Epithelial cell of esophagus (primary cell): ENCODE results near the gene FCN1.

Experiments used
- DNase-seq: peaks from one replicate; pipeline ENCODE4 v3.0.0; 2010; ENCODE audit warnings: low read depth
- H3K4me3 ChIP-seq: 2 replicates; pipeline ENCODE4 v1.5.1; 2011; ENCODE audit warnings: mild to moderate bottlenecking, low read length, control low read depth
- TF ChIP-seq, protein P1 (sequence below): IDR thresholded peaks from 2 replicates; pipeline ENCODE4 v1.5.1; 2011; ENCODE audit warnings: low read depth, mild to moderate bottlenecking, low read length, control low read depth, inconsistent platforms; ENCODE audit not compliant: insufficient read depth; ENCODE audit errors: missing control alignments

FCN1 gene

DNA sequence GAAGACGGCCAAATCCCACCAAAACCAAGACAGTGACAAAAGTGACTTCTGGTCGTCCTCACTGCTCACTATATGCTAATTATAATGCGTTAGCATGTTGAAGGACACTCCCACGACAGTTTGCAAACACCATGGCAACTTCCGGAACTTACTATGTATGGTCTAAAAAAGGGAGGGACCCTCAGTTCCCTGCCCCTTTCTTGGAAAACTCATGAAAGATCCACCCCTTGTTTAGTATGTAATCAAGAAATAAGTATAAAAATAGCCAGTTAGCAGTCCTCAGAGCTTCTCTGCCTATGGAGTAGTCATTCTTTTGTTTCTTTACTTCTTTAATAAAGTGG lies 27.6 kb downstream of the FCN1 start:
- no peak for DNase-seq
- no peak overlapping the region for H3K4me3 ChIP-seq
- TF ChIP-seq, protein P1, sequence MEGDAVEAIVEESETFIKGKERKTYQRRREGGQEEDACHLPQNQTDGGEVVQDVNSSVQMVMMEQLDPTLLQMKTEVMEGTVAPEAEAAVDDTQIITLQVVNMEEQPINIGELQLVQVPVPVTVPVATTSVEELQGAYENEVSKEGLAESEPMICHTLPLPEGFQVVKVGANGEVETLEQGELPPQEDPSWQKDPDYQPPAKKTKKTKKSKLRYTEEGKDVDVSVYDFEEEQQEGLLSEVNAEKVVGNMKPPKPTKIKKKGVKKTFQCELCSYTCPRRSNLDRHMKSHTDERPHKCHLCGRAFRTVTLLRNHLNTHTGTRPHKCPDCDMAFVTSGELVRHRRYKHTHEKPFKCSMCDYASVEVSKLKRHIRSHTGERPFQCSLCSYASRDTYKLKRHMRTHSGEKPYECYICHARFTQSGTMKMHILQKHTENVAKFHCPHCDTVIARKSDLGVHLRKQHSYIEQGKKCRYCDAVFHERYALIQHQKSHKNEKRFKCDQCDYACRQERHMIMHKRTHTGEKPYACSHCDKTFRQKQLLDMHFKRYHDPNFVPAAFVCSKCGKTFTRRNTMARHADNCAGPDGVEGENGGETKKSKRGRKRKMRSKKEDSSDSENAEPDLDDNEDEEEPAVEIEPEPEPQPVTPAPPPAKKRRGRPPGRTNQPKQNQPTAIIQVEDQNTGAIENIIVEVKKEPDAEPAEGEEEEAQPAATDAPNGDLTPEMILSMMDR: no peak

DNA sequence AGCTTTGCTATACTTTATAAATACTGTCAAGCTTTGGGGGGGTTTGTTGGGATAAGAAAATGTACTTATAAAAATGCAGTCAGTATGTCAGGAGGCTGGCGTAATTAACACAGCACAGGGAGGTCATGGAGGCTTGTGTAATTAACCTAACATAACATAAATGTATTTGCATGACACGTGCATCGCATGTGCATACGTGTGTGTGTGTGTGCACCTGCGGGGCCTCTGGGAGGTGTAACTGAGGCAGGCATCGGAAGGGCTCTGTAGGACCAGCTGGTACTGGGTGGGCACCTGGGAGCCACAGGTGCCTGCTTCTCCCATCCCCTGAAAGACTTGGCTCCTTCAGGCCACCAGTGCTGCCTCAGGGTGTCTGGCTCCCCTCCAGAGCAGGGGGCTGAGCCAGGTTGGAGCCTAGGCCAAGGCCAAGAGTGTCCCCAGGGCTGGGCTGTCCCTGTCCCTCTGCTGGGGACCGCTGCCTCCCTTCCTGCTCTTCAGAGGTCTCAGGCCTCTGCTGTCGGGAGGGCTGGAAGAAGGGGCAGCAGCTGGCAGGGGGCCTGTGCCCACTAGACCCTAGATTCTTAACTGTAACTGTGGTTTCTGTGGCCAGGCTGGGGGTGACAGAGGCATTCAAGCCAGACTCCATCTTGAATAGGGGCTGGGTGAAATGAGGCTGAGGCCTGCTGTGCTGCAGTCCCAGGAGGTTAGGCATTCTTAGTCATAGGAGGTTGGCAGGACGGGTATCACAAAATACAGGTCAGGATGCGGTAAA lies 28.1 kb downstream of the FCN1 start:
- DNase-seq: no peak
- no peak overlapping the region for H3K4me3 ChIP-seq
- TF ChIP-seq, protein P1: no peak

DNA sequence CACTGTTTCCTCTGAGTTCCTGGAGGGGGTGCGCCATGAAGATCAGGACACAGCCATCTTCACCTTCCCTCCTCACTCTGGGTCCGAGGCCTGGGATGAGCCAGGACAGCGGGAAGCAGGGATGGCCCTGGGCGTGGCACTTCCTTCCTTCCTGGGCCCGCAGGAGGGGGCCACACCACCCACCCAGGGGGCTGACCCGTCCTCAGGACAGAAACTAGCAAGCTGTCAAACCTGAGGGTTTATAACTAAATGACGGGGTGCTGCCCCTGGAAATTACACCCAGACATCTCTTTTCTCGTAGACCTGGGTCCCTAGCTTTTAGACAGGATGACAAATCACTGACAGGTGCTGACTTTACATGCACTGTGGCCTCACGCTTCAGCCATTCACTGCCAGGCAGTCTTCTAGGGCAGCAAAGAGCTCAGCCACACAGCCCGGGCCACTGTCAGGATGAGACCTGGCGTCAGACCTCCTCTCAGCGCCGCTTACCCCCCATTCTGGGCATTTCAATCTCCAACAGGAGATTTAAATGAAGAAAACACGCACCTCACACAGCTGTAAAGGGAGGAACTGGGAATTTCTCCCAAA lies 29.0 kb downstream of the FCN1 start:
- TF ChIP-seq, protein P1: no peak
- no peak for DNase-seq

DNA sequence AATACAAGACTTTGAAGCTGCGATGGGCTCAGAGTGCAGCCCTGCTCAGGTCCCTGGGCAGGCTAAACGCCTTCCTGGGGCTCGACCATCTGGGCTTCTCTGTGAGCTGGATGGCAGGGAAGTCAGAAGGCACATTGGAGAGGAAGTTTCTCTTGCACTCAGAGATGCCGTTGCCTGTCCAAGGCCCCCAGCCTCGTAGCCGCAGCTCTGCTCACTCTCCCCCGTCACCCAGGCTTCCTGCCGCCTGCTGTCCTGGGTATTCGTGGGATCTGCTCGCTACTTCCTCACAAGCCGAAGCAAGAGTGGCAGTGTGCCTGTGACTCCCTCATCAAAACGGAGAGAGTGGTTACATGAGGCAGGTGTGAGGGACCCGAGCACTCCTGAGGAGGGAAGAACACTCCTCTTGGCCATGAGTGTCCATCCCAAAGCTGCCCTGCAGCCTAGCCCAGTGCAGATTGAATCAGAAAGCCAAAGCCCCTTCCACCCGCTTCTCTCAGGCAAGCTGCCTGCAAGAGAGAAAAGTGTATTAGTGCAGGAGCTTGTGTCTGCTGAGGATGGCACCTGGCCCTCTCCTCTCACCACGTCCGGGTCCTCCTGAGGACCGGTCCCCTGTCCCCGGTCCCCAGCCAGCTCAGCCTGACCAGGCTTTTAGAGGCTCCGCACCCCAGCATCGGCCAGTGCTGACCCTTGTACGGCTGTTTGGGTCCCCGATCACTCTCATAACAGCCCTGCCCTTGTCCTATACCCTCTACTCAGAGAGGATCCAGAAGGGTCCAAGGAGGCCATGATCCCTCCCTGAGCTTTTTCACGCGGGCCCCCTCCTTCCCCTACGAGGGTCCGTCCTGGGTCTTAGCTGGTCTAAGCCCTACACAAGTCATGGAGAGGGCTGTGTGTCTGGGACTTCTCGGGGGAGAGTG lies 29.8 kb downstream of the FCN1 start:
- no peak for DNase-seq
- no peak overlapping the region for H3K4me3 ChIP-seq
- TF ChIP-seq, protein P1: no peak

More for the DNA sequence above, 29.0 kb downstream of the FCN1 start:
- H3K4me3 ChIP-seq: no peak overlapping the region

DNA sequence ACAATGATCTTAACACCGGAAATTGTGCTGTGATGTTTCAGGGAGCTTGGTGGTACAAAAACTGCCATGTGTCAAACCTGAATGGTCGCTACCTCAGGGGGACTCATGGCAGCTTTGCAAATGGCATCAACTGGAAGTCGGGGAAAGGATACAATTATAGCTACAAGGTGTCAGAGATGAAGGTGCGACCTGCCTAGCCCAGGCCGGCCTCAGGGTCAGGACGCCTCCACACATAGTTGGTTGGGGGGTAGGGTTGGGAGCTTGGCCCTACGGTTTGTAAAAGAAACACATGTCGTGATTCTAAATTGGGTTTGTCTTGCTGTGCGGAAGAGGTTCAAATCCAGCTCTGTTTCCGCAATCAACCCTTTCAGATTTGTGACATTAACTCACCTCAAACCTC lies 30.5 kb downstream of the FCN1 start:
- TF ChIP-seq, protein P1: no peak
- no peak overlapping the region for H3K4me3 ChIP-seq
- DNase-seq: no peak

DNA sequence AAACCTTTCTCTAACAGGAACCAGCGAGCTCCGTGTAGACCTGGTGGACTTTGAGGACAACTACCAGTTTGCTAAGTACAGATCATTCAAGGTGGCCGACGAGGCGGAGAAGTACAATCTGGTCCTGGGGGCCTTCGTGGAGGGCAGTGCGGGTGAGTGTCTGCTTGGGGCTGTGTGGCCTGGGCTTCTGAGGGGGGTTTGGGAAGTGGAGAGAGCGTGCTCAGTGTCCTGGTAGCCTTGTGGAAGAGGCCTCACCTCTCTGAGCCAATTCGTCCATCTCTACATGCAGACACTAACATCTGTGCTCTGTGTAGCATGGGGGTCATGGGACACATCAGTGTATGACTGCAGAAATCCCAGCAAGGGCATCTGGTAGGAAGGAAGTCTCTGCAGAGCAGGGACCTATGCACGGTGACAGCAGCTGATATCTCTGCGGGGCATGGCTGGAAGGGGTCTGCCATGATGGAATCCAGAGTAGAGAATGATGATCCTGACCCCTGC lies 31.2 kb downstream of the FCN1 start:
- TF ChIP-seq, protein P1: no peak
- DNase-seq: no peak
- no peak overlapping the region for H3K4me3 ChIP-seq
